IMR-90 (cell line): ENCODE measurements around the gene SDK1. TPM values are rescaled to one million over a fixed set of nuclear protein-coding genes. Genes with fewer than 3 reads are reported as not detected.

ENCODE experiments used
- ATAC-seq: fragments of 200-7000 bp; cut with Tn5 transposase; 2 replicates; pipeline ENCODE4 v1.9.1; 2020; ENCODE audit warnings: low read depth, mild to moderate bottlenecking, moderate library complexity
- BruUV-seq: library from RNA; stranded (reverse); fragments of 400-500 nt; replicated peaks from 2 replicates; lab custom pipeline; 2021; lab: Mats Ljungman, UMichigan
- CTCF ChIA-PET: fragments of 300-600 bp; formaldehyde crosslinking; extraction: SDS; loops from one replicate; lab custom pipeline; 2021; ENCODE audit warnings: antibody characterized with exemption; lab: Yijun Ruan, JAX
- POLR2A ChIA-PET: fragments of 300-600 bp; sonication (Branson Sonifier 250); formaldehyde crosslinking; loops from one replicate; lab custom pipeline; 2022; ENCODE audit warnings: antibody characterized with exemption; ENCODE audit not compliant: unreplicated experiment; lab: Charles Lee
- DNase-seq: peaks from one replicate; pipeline ENCODE4 v3.0.0; 2013
- H2AFZ ChIP-seq: replicated peaks from 2 replicates; pipeline ENCODE3; 2013; ENCODE audit warnings: low read length, mild to moderate bottlenecking; ENCODE audit not compliant: poor library complexity
- H2AK5ac ChIP-seq: 2 replicates; pipeline ENCODE4 v1.6.1; 2013; ENCODE audit warnings: low read depth, low read length, inconsistent platforms
- H2AK9ac ChIP-seq: replicated peaks from 2 replicates; pipeline ENCODE3; 2013; ENCODE audit warnings: mild to moderate bottlenecking, low read depth, low read length, moderate library complexity; ENCODE audit not compliant: poor library complexity
- H2BK120ac ChIP-seq: 2 replicates; pipeline ENCODE4 v1.6.1; 2013; ENCODE audit warnings: low read depth, low read length, inconsistent platforms
- H2BK15ac ChIP-seq: 3 replicates; pipeline ENCODE4 v1.6.1; 2013; ENCODE audit warnings: low read depth, low read length, inconsistent platforms
- H2BK20ac ChIP-seq: 2 replicates; pipeline ENCODE4 v1.6.1; 2013; ENCODE audit warnings: low read depth, mild to moderate bottlenecking, inconsistent platforms, low read length, moderate library complexity
- H2BK5ac ChIP-seq: 2 replicates; pipeline ENCODE4 v1.6.1; 2013; ENCODE audit warnings: mild to moderate bottlenecking, low read depth, low read length, inconsistent platforms; ENCODE audit not compliant: poor library complexity, severe bottlenecking
- H3K14ac ChIP-seq: replicated peaks from 2 replicates; pipeline ENCODE4 v1.6.1; 2013; ENCODE audit warnings: low read depth, low read length, inconsistent platforms
- H3K18ac ChIP-seq: 2 replicates; pipeline ENCODE4 v1.6.1; 2013; ENCODE audit warnings: low read depth, low read length, control low read depth
- H3K23ac ChIP-seq: 2 replicates; pipeline ENCODE4 v1.6.1; 2013; ENCODE audit warnings: low read depth, low read length, inconsistent platforms
- H3K27ac ChIP-seq: 2 replicates; pipeline ENCODE4 v1.5.1; 2013; ENCODE audit warnings: mild to moderate bottlenecking, control low read depth, low read length; ENCODE audit not compliant: insufficient read depth
- H3K27me3 ChIP-seq: 2 replicates; pipeline ENCODE4 v1.6.1; 2013; ENCODE audit warnings: low read length; ENCODE audit not compliant: control insufficient read depth, insufficient read depth
- H3K36me3 ChIP-seq: 2 replicates; pipeline ENCODE4 v1.6.1; 2013; ENCODE audit warnings: low read length, mixed read lengths; ENCODE audit not compliant: control insufficient read depth, insufficient read depth
- H3K4ac ChIP-seq: 2 replicates; pipeline ENCODE4 v1.6.1; 2013; ENCODE audit warnings: low read depth, low read length, inconsistent platforms
- H3K4me1 ChIP-seq: 2 replicates; pipeline ENCODE4 v1.6.1; 2013; ENCODE audit warnings: low read length, mixed read lengths; ENCODE audit not compliant: control insufficient read depth, insufficient read depth
- H3K4me2 ChIP-seq: 2 replicates; pipeline ENCODE4 v1.6.1; 2013; ENCODE audit warnings: low read depth, mild to moderate bottlenecking, control low read depth, low read length, moderate library complexity
- H3K4me3 ChIP-seq: 2 replicates; pipeline ENCODE4 v1.5.1; 2013; ENCODE audit warnings: low read depth, mild to moderate bottlenecking, control low read depth, low read length, moderate library complexity; ENCODE audit not compliant: insufficient read depth
- H3K56ac ChIP-seq: 2 replicates; pipeline ENCODE4 v1.6.1; 2013; ENCODE audit warnings: low read length, inconsistent platforms; ENCODE audit not compliant: insufficient read depth; ENCODE audit errors: extremely low read depth
- H3K79me1 ChIP-seq, 2 experiments: 2 replicates each; pipeline ENCODE4 v1.6.1; 2013; ENCODE audit warnings: low read length in 2 of 2, inconsistent platforms in 1 of 2, low read depth in 1 of 2
- H3K9ac ChIP-seq: 2 replicates; pipeline ENCODE4 v1.6.1; 2013; ENCODE audit warnings: low read depth, low read length, control low read depth
- H3K9me1 ChIP-seq: 2 replicates; pipeline ENCODE4 v1.6.1; 2013; ENCODE audit warnings: low read length, inconsistent platforms; ENCODE audit not compliant: insufficient read depth
- H3K9me3 ChIP-seq: 2 replicates; pipeline ENCODE4 v1.6.1; 2013; ENCODE audit warnings: low read length; ENCODE audit not compliant: control insufficient read depth, insufficient read depth
- H4K20me1 ChIP-seq: 2 replicates; pipeline ENCODE4 v1.6.1; 2013; ENCODE audit warnings: low read length, inconsistent platforms; ENCODE audit not compliant: insufficient read depth
- H4K5ac ChIP-seq: 2 replicates; pipeline ENCODE4 v1.6.1; 2013; ENCODE audit warnings: mild to moderate bottlenecking, low read depth, low read length, control low read depth
- H4K8ac ChIP-seq, 2 experiments: 2 replicates each; pipeline ENCODE4 v1.6.1; 2013; ENCODE audit warnings: low read depth in 2 of 2, low read length in 2 of 2, control low read depth in 1 of 2, inconsistent platforms in 1 of 2
- H4K91ac ChIP-seq: 2 replicates; pipeline ENCODE4 v1.6.1; 2013; ENCODE audit warnings: low read depth, low read length, inconsistent platforms; ENCODE audit not compliant: insufficient read depth
- BHLHE40 ChIP-seq: fragments of 150-350 bp; IDR thresholded peaks from 2 replicates; pipeline ENCODE4 v1.6.1; 2016; ENCODE audit warnings: mild to moderate bottlenecking, low read depth, low read length
- CTCF ChIP-seq: conservative IDR thresholded peaks from 2 replicates; pipeline ENCODE4 v1.5.1; 2012; ENCODE audit warnings: mild to moderate bottlenecking, low read depth, low read length, improper control_type of control experiment
- ELK1 ChIP-seq: fragments of 150-350 bp; IDR thresholded peaks from 2 replicates; pipeline ENCODE4 v1.6.1; 2016; ENCODE audit warnings: low read depth, mild to moderate bottlenecking, low read length, moderate library complexity, borderline replicate concordance
- FOS ChIP-seq: fragments of 150-350 bp; IDR thresholded peaks from 2 replicates; pipeline ENCODE4 v1.6.1; 2016; ENCODE audit warnings: low read depth, low read length
- MAZ ChIP-seq: IDR thresholded peaks from 2 replicates; pipeline ENCODE4 v1.6.1; 2012; ENCODE audit warnings: low read depth, mild to moderate bottlenecking, low read length, improper control_type of control experiment, moderate library complexity, borderline replicate concordance
- MXI1 ChIP-seq: IDR thresholded peaks from 2 replicates; pipeline ENCODE4 v1.6.1; 2012; ENCODE audit warnings: low read depth, mild to moderate bottlenecking, low read length, moderate library complexity, borderline replicate concordance
- NFE2L2 ChIP-seq: fragments of 150-350 bp; IDR thresholded peaks from 2 replicates; pipeline ENCODE4 v1.6.1; 2016; ENCODE audit warnings: low read depth, mild to moderate bottlenecking, low read length
- POLR2A ChIP-seq: IDR thresholded peaks from 2 replicates; pipeline ENCODE4 v1.6.1; 2012; ENCODE audit warnings: mild to moderate bottlenecking, low read depth, low read length
- RFX5 ChIP-seq: IDR thresholded peaks from 2 replicates; pipeline ENCODE4 v1.8.0; 2012; ENCODE audit warnings: low read depth, mild to moderate bottlenecking, low read length, moderate library complexity
- WGBS, 2 experiments: methylation state at CpG; one replicate each; pipeline versions ENCODE4 v1.1.5 to v1.1.7; 2013; ENCODE audit warnings: missing lambda C conversion rate in 2 of 2; ENCODE audit not compliant: insufficient read length in 1 of 2; ENCODE audit errors: extremely low coverage in 2 of 2; 5-methylcytosine and 5-hydroxymethylcytosine counted together
- dilution Hi-C: fragments of 300-500 bp; cut with HindIII; formaldehyde crosslinking; loops from one replicate; pipeline ENCODE4 v1.14.3; 2018; ENCODE audit warnings: low sequenced_read_pairs; ENCODE audit not compliant: unreplicated experiment
- in situ Hi-C: fragments of 300-500 bp; cut with MboI; formaldehyde crosslinking; loops from 3 replicates; pipeline ENCODE4 v1.14.3; 2019; ENCODE audit warnings: low sequenced_read_pairs, inconsistent platforms, mixed read lengths
- intact Hi-C: fragments of 100-400 bp; cut with micrococcal nuclease; formaldehyde crosslinking; loops from 2 replicates; pipeline ENCODE4 v1.10.0; 2022
- polyA plus RNA-seq, 3 experiments: library from polyadenylated mRNA; depleted of rRNA; stranded (reverse); fragments of >200 nt; gene quantifications; 2 replicates each; pipeline ENCODE4 v1.2.3, GENCODE V29; 2012; ENCODE audit warnings: low replicate concordance in 1 of 3
- total RNA-seq: library from RNA; depleted of rRNA; stranded (reverse); fragments of >200 nt; gene quantifications from 2 replicates; pipeline ENCODE4 v1.2.3, GENCODE V29; 2012

SDK1 gene
- total and polyA plus RNA-seq, 2 of the 4 experiments (the other 2 are of a cell fraction) = 1.5 to 1.6 TPM

- 86% methylated on average over 12 of the region's 12 CpGs; no CpG with 5 or more reads in 1 of the 2 experiments for WGBS, 2 experiments
- Histone ChIP-seq H3K9ac (no peak overlapping the region), H3K9me1 (0 out of 2 replicates have a peak, but pooled peaks cover 2% of the 10 kb centered on the region), H3K36me3 (no peaks in the 10 kb centered on the region), H2AK9ac (no peak overlapping the region), H3K4me2 (no peak overlapping the region), H3K56ac (no peak overlapping the region), H4K20me1 (no peaks in the 10 kb centered on the region), H2BK120ac (no peak overlapping the region), H4K8ac (no peak overlapping the region), H3K27me3 (no peaks in the 10 kb centered on the region), H4K91ac (no peak overlapping the region), H2AFZ (no peak overlapping the region), H3K4me3 (no peak overlapping the region), H2BK20ac (no peak overlapping the region), H2BK5ac (no peak overlapping the region), H2BK15ac (no peak overlapping the region; the same call in 2 of the 3 replicates), H3K4ac (no peak overlapping the region), H3K79me1 (no peaks in the 10 kb centered on the region), H2AK5ac (no peak overlapping the region), H3K14ac (no peak overlapping the region), H3K9me3 (peaks cover 6% of the 10 kb centered on the region), H3K4me1 (peaks cover 1% of the 10 kb centered on the region; the same call in 1 of the 2 replicates), H4K5ac (no peak overlapping the region), H3K23ac (no peak overlapping the region), H3K18ac (no peak overlapping the region), H3K27ac (no peak overlapping the region)
- TF ChIP-seq ELK1 (no peak), POLR2A (no peak), NFE2L2 (no peak), CTCF (no peak), MAZ (no peak), MXI1 (no peak), RFX5 (no peak), FOS (no peak), BHLHE40 (no peak)
- BruUV-seq = no TSS peak
- POLR2A ChIA-PET = no interaction called here
- CTCF ChIA-PET = no interaction called here
- in situ Hi-C loops = no loop called here
- intact Hi-C loops = no loop called here
- no peak for ATAC-seq
- dilution Hi-C loops = no loop called here
- DNase-seq = no peak
These were observed 194.5 kb downstream of the SDK1 start for GRCh38 chr7:3495530-3495929.
